ENCODE results near the gene NAT14. TPM values are rescaled to one million over a fixed set of nuclear protein-coding genes. Genes with fewer than 3 reads are reported as not detected.

Gene NAT14
- total RNA-seq, 2 donors from 2014 or later, result 3.4 to 3.8 TPM

- Histone ChIP-seq H3K9me3 (no peaks in the 10 kb centered on the region), H3K27me3 (replicated peaks; ENCODE audit: insufficient read depth) (no peaks in the 10 kb centered on the region), H3K4me1 (ENCODE audit: control insufficient read depth in 1 of 2, low read depth in 2 of 2) (peaks cover 1 to 19% of the 10 kb centered on the region in 2 donors), H3K27ac (no peak overlapping the region), H3K36me3 (no peaks in the 10 kb centered on the region), H3K4me3 (no peak overlapping the region)
- DNase-seq (ENCODE audit: low spot score), result no peak
- no peak for ATAC-seq (ENCODE audit: insufficient number of reproducible peaks, low FRiP score, low read depth)
- no peak for TF ChIP-seq CTCF (IDR thresholded peaks at IDR 0.05)
These were observed 19.3 kb upstream of the NAT14 start for GRCh38 chr19:55465460-55466240.

GRCh38 chr19:55466241-55466614 lies 18.8 kb upstream of the NAT14 start:
- Histone ChIP-seq H3K36me3 (no peaks in the 10 kb centered on the region), H3K9me3 (no peaks in the 10 kb centered on the region), H3K4me3 (no peak overlapping the region), H3K27ac (no peak overlapping the region), H3K4me1 (ENCODE audit: control insufficient read depth in 1 of 2, low read depth in 2 of 2) (peaks cover 0 to 17% of the 10 kb centered on the region in 2 donors), H3K27me3 (replicated peaks; ENCODE audit: insufficient read depth) (no peaks in the 10 kb centered on the region)
- DNase-seq (ENCODE audit: low spot score) (no peak), ATAC-seq (ENCODE audit: insufficient number of reproducible peaks, low FRiP score, low read depth) (no peak)
- no peak for TF ChIP-seq CTCF (IDR thresholded peaks at IDR 0.05)

- H3K36me3 ChIP-seq, result no peaks in the 10 kb centered on the region
- no peaks in the 10 kb centered on the region for H3K27me3 ChIP-seq (replicated peaks; ENCODE audit: insufficient read depth)
- H3K9me3 ChIP-seq, result no peaks in the 10 kb centered on the region
- no peak overlapping the region for H3K27ac ChIP-seq
- peaks cover 0 to 12% of the 10 kb centered on the region in 2 donors for H3K4me1 ChIP-seq (ENCODE audit: control insufficient read depth in 1 of 2, low read depth in 2 of 2)
- no peak for DNase-seq (ENCODE audit: low spot score)
- peak; percentile 67 for ATAC-seq (ENCODE audit: insufficient number of reproducible peaks, low FRiP score, low read depth)
- no peak overlapping the region for H3K4me3 ChIP-seq
- peak; percentile 99 for TF ChIP-seq CTCF (IDR thresholded peaks at IDR 0.05)
These were observed 17.5 kb upstream of the NAT14 start for GRCh38 chr19:55467236-55468053.

- no peak overlapping the region for H3K27ac ChIP-seq
- no peak for ATAC-seq (ENCODE audit: insufficient number of reproducible peaks, low FRiP score, low read depth)
- TF ChIP-seq CTCF (IDR thresholded peaks at IDR 0.05), result peak; percentile 5
These were observed 17.0 kb upstream of the NAT14 start for GRCh38 chr19:55468054-55468393.

GRCh38 chr19:55471266-55471665 lies 13.7 kb upstream of the NAT14 start:
- DNase-seq (ENCODE audit: low spot score), result no peak
- no peak overlapping the region for H3K4me3 ChIP-seq
- no peaks in the 10 kb centered on the region for H3K27me3 ChIP-seq (replicated peaks; ENCODE audit: insufficient read depth)
- no peak for TF ChIP-seq CTCF (IDR thresholded peaks at IDR 0.05)
- no peaks in the 10 kb centered on the region for H3K9me3 ChIP-seq
- H3K27ac ChIP-seq, result no peak overlapping the region
- peaks cover 4 to 19% of the 10 kb centered on the region in 2 donors for H3K4me1 ChIP-seq (ENCODE audit: control insufficient read depth in 1 of 2, low read depth in 2 of 2)
- ATAC-seq (ENCODE audit: insufficient number of reproducible peaks, low FRiP score, low read depth), result no peak
- no peaks in the 10 kb centered on the region for H3K36me3 ChIP-seq

More at GRCh38 chr19:55468054-55468393, 17.0 kb upstream of the NAT14 start:
- H3K4me1 ChIP-seq (ENCODE audit: control insufficient read depth in 1 of 2, low read depth in 2 of 2), result peaks cover 0 to 11% of the 10 kb centered on the region in 2 donors
- no peak for DNase-seq (ENCODE audit: low spot score)
- no peaks in the 10 kb centered on the region for H3K27me3 ChIP-seq (replicated peaks; ENCODE audit: insufficient read depth)
- H3K9me3 ChIP-seq, result no peaks in the 10 kb centered on the region
- no peak overlapping the region for H3K4me3 ChIP-seq
- no peaks in the 10 kb centered on the region for H3K36me3 ChIP-seq
